ENCODE results near the gene HECW1.
"Not testable (repeated sequence)": the region's sequence is repeated elsewhere in the genome, so short reads cannot be mapped to it uniquely, and the experiment has no call there.

Gene HECW1

DNA sequence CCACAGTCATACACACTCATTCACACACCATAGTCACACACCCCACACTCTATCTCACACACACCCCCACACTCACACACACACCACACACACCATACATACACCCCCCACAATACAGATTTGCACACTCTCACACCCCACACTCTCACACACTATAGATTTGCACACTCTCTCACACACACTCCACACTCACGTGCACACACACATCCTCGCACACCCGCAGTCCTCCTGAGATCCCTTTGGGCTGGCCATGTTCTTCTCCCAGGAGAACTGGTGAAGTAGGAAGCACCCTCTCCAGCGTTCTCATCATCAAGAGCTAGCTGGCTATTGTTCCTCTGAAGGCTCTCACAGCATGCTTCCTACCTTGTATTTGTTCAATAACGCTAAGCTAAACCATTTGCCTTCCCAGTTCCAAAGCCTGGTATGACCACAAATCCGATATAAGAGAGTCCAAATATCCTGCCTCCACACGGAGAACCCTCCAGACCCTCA, 86.2 kb downstream of the HECW1 start:
- H3K4me1 ChIP-seq (ENCODE audit: control insufficient read depth in 1 of 2, insufficient read depth in 2 of 2, low read length in 2 of 2) = no peaks in the 10 kb centered on the region
- peaks cover 0 to 3% of the 10 kb centered on the region in 2 donors for H3K27me3 ChIP-seq (ENCODE audit: control insufficient read depth in 1 of 2, insufficient read depth in 2 of 2, low read length in 2 of 2)
- H3K36me3 ChIP-seq (ENCODE audit: control insufficient read depth in 1 of 2, insufficient read depth in 2 of 2, low read length in 2 of 2) = no peaks in the 10 kb centered on the region
- H3K4me3 ChIP-seq (ENCODE audit: low read depth in 1 of 2, low read length in 2 of 2) = no peak overlapping the region
- H3K9me3 ChIP-seq (ENCODE audit: control insufficient read depth in 1 of 2, low read length in 2 of 2) = no peaks in the 10 kb centered on the region
- no peak overlapping the region for H3K9ac ChIP-seq (ENCODE audit: low read depth in 1 of 2, low read length in 2 of 2)
- no peak overlapping the region for H3K27ac ChIP-seq (ENCODE audit: low read depth, low read length)

- H3K4me3 ChIP-seq (ENCODE audit: low read depth in 1 of 2, low read length in 2 of 2) = no peak overlapping the region
- H3K27me3 ChIP-seq (ENCODE audit: control insufficient read depth in 1 of 2, insufficient read depth in 2 of 2, low read length in 2 of 2) = peaks cover 0 to 3% of the 10 kb centered on the region in 2 donors
- no peak overlapping the region for H3K9ac ChIP-seq (ENCODE audit: low read depth in 1 of 2, low read length in 2 of 2)
- H3K36me3 ChIP-seq (ENCODE audit: control insufficient read depth in 1 of 2, insufficient read depth in 2 of 2, low read length in 2 of 2) = no peaks in the 10 kb centered on the region
- H3K4me1 ChIP-seq (ENCODE audit: control insufficient read depth in 1 of 2, insufficient read depth in 2 of 2, low read length in 2 of 2) = no peaks in the 10 kb centered on the region
- H3K9me3 ChIP-seq (ENCODE audit: control insufficient read depth in 1 of 2, low read length in 2 of 2) = no peaks in the 10 kb centered on the region
- no peak overlapping the region for H3K27ac ChIP-seq (ENCODE audit: low read depth, low read length)
Measured at GRCh38 chr7:43199371-43200160, 87.1 kb downstream of the HECW1 start.

- H3K4me3 ChIP-seq (ENCODE audit: low read depth in 1 of 2, low read length in 2 of 2) = no peak overlapping the region
- no peak overlapping the region for H3K27ac ChIP-seq (ENCODE audit: low read depth, low read length)
- H3K4me1 ChIP-seq (ENCODE audit: control insufficient read depth in 1 of 2, insufficient read depth in 2 of 2, low read length in 2 of 2) = no peaks in the 10 kb centered on the region
- peaks cover 0 to 3% of the 10 kb centered on the region in 2 donors for H3K27me3 ChIP-seq (ENCODE audit: control insufficient read depth in 1 of 2, insufficient read depth in 2 of 2, low read length in 2 of 2)
- H3K9ac ChIP-seq (ENCODE audit: low read depth in 1 of 2, low read length in 2 of 2) = no peak overlapping the region
- H3K9me3 ChIP-seq (ENCODE audit: control insufficient read depth in 1 of 2, low read length in 2 of 2) = no peaks in the 10 kb centered on the region
- no peaks in the 10 kb centered on the region for H3K36me3 ChIP-seq (ENCODE audit: control insufficient read depth in 1 of 2, insufficient read depth in 2 of 2, low read length in 2 of 2)
Measured at GRCh38 chr7:43201912-43202311, 89.5 kb downstream of the HECW1 start.

DNA sequence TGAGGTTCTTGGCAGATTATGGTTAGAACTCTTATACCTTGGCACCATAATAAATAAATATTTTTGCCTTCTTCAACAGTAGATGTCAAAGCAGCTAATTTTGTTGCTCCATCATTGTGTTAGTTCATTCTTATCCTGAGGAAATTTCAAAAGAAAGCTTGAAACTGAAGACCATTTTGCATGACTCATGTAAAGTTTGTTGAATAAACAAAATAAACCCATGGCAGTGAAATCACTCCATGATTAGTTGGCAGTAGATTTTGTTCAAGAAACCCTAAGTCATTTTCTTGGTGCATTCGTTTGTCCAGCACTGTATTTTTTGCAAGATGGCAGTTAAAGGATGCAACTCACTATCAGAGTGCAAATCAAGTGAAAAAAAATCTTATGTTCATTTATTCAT, 91.6 kb downstream of the HECW1 start:
- Histone ChIP-seq H3K27ac (ENCODE audit: low read depth, low read length) (no peak overlapping the region), H3K27me3 (ENCODE audit: control insufficient read depth in 1 of 2, insufficient read depth in 2 of 2, low read length in 2 of 2) (no peaks in the 10 kb centered on the region), H3K9ac (ENCODE audit: low read depth in 1 of 2, low read length in 2 of 2) (no peak overlapping the region), H3K9me3 (ENCODE audit: control insufficient read depth in 1 of 2, low read length in 2 of 2) (no peaks in the 10 kb centered on the region), H3K4me1 (ENCODE audit: control insufficient read depth in 1 of 2, insufficient read depth in 2 of 2, low read length in 2 of 2) (no peaks in the 10 kb centered on the region), H3K4me3 (ENCODE audit: low read depth in 1 of 2, low read length in 2 of 2) (no peak overlapping the region), H3K36me3 (ENCODE audit: control insufficient read depth in 1 of 2, insufficient read depth in 2 of 2, low read length in 2 of 2) (no peaks in the 10 kb centered on the region)

- Histone ChIP-seq H3K9ac (ENCODE audit: low read depth in 1 of 2, low read length in 2 of 2) (no peak overlapping the region), H3K36me3 (ENCODE audit: control insufficient read depth in 1 of 2, insufficient read depth in 2 of 2, low read length in 2 of 2) (no peaks in the 10 kb centered on the region), H3K27ac (ENCODE audit: low read depth, low read length) (no peak overlapping the region), H3K27me3 (ENCODE audit: control insufficient read depth in 1 of 2, insufficient read depth in 2 of 2, low read length in 2 of 2) (no peaks in the 10 kb centered on the region), H3K4me3 (ENCODE audit: low read depth in 1 of 2, low read length in 2 of 2) (no peak overlapping the region), H3K4me1 (ENCODE audit: control insufficient read depth in 1 of 2, insufficient read depth in 2 of 2, low read length in 2 of 2) (no peaks in the 10 kb centered on the region), H3K9me3 (ENCODE audit: control insufficient read depth in 1 of 2, low read length in 2 of 2) (no peaks in the 10 kb centered on the region)
Measured at GRCh38 chr7:43205171-43205795, 92.8 kb downstream of the HECW1 start.

DNA sequence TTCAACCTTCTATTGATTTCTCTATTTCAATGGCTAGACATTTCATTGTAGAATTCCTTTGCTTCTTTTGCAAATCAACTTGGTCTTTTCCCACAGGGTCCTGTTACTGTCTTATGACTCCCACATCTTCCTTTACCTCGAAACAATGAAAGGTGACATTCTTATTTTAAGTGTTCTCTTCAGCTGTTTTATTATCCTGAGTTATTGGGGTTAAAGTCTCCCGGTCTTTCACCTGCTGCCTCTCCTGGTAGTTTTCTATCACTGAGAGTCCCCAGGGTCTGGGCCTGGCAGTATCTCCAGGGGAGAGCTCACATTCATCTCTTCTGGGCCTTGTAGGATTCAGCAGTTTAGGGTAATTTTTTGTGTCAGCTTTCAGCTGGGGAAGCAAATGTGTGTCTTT, 95.8 kb downstream of the HECW1 start:
- no peaks in the 10 kb centered on the region for H3K27me3 ChIP-seq (ENCODE audit: control insufficient read depth in 1 of 2, insufficient read depth in 2 of 2, low read length in 2 of 2)
- H3K9me3 ChIP-seq (ENCODE audit: control insufficient read depth in 1 of 2, low read length in 2 of 2) = no peaks in the 10 kb centered on the region
- no peak overlapping the region for H3K4me3 ChIP-seq (ENCODE audit: low read depth in 1 of 2, low read length in 2 of 2)
- no peak overlapping the region for H3K9ac ChIP-seq (ENCODE audit: low read depth in 1 of 2, low read length in 2 of 2)
- H3K4me1 ChIP-seq (ENCODE audit: control insufficient read depth in 1 of 2, insufficient read depth in 2 of 2, low read length in 2 of 2) = no peaks in the 10 kb centered on the region
- no peak overlapping the region for H3K27ac ChIP-seq (ENCODE audit: low read depth, low read length)
- no peaks in the 10 kb centered on the region for H3K36me3 ChIP-seq (ENCODE audit: control insufficient read depth in 1 of 2, insufficient read depth in 2 of 2, low read length in 2 of 2)

- H3K4me1 ChIP-seq (ENCODE audit: control insufficient read depth in 1 of 2, insufficient read depth in 2 of 2, low read length in 2 of 2); H3K9me3 ChIP-seq (ENCODE audit: control insufficient read depth in 1 of 2, low read length in 2 of 2); H3K4me3 ChIP-seq (ENCODE audit: low read depth in 1 of 2, low read length in 2 of 2); H3K27me3 ChIP-seq (ENCODE audit: control insufficient read depth in 1 of 2, insufficient read depth in 2 of 2, low read length in 2 of 2); H3K27ac ChIP-seq (ENCODE audit: low read depth, low read length); H3K36me3 ChIP-seq (ENCODE audit: control insufficient read depth in 1 of 2, insufficient read depth in 2 of 2, low read length in 2 of 2); H3K9ac ChIP-seq (ENCODE audit: low read depth in 1 of 2, low read length in 2 of 2): not testable (repeated sequence)
Measured at GRCh38 chr7:43210539-43210938, 98.1 kb downstream of the HECW1 start.

DNA sequence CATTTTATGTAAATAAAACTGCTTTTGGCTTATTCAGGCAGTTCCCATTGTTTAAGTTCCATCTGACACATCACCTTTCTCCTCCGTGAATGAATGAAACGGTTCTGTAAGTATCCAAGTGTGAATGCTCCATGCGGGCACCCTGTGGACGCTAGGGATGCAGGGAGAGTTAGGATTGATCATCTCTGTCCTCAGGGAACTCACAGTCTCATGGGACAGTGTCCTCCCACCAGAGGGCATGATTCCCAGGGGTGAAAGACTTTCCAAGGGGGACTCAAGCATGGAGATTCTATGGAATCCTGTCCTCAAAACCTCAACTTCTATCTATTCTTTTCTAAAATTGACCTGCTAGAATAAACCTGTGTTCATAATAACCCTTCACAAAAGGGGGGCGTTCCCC, 98.8 kb downstream of the HECW1 start:
- Histone ChIP-seq H3K27ac (ENCODE audit: low read depth, low read length) (no peak overlapping the region), H3K9ac (ENCODE audit: low read depth in 1 of 2, low read length in 2 of 2) (no peak overlapping the region), H3K9me3 (ENCODE audit: control insufficient read depth in 1 of 2, low read length in 2 of 2) (no peaks in the 10 kb centered on the region), H3K4me1 (ENCODE audit: control insufficient read depth in 1 of 2, insufficient read depth in 2 of 2, low read length in 2 of 2) (no peaks in the 10 kb centered on the region), H3K36me3 (ENCODE audit: control insufficient read depth in 1 of 2, insufficient read depth in 2 of 2, low read length in 2 of 2) (no peaks in the 10 kb centered on the region), H3K27me3 (ENCODE audit: control insufficient read depth in 1 of 2, insufficient read depth in 2 of 2, low read length in 2 of 2) (no peaks in the 10 kb centered on the region), H3K4me3 (ENCODE audit: low read depth in 1 of 2, low read length in 2 of 2) (no peak overlapping the region)

DNA sequence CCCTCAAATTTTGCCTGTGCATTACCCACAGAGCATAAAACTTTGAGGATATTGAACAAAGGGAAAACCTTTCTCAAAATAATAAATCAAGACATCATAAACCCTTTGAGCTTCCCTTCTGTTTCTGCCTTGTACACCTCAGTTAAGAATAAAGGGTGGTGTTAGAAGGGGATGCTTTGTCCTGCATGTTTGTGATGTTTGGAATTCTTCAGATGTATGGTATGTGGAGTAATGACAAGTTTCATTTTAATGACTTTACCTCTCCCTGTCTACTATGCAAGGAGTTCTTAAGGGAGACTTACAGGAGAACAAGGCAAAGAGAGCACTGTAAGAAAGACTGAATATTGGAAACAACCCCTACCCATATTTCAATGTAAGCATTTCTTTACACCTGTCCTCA, 99.2 kb downstream of the HECW1 start:
- no peak overlapping the region for H3K27ac ChIP-seq (ENCODE audit: low read depth, low read length)
- H3K27me3 ChIP-seq (ENCODE audit: control insufficient read depth in 1 of 2, insufficient read depth in 2 of 2, low read length in 2 of 2) = no peaks in the 10 kb centered on the region
- H3K4me3 ChIP-seq (ENCODE audit: low read depth in 1 of 2, low read length in 2 of 2) = no peak overlapping the region
- H3K9me3 ChIP-seq (ENCODE audit: control insufficient read depth in 1 of 2, low read length in 2 of 2) = no peaks in the 10 kb centered on the region
- no peaks in the 10 kb centered on the region for H3K36me3 ChIP-seq (ENCODE audit: control insufficient read depth in 1 of 2, insufficient read depth in 2 of 2, low read length in 2 of 2)
- H3K9ac ChIP-seq (ENCODE audit: low read depth in 1 of 2, low read length in 2 of 2) = no peak overlapping the region
- no peaks in the 10 kb centered on the region for H3K4me1 ChIP-seq (ENCODE audit: control insufficient read depth in 1 of 2, insufficient read depth in 2 of 2, low read length in 2 of 2)

- H3K27me3 ChIP-seq (ENCODE audit: control insufficient read depth in 1 of 2, insufficient read depth in 2 of 2, low read length in 2 of 2) = no peaks in the 10 kb centered on the region
- H3K4me3 ChIP-seq (ENCODE audit: low read depth in 1 of 2, low read length in 2 of 2) = no peak overlapping the region
- H3K9ac ChIP-seq (ENCODE audit: low read depth in 1 of 2, low read length in 2 of 2) = no peak overlapping the region
- no peaks in the 10 kb centered on the region for H3K36me3 ChIP-seq (ENCODE audit: control insufficient read depth in 1 of 2, insufficient read depth in 2 of 2, low read length in 2 of 2)
- H3K27ac ChIP-seq (ENCODE audit: low read depth, low read length) = no peak overlapping the region
- no peaks in the 10 kb centered on the region for H3K4me1 ChIP-seq (ENCODE audit: control insufficient read depth in 1 of 2, insufficient read depth in 2 of 2, low read length in 2 of 2)
- H3K9me3 ChIP-seq (ENCODE audit: control insufficient read depth in 1 of 2, low read length in 2 of 2) = no peaks in the 10 kb centered on the region
Measured at GRCh38 chr7:43212921-43213320, 100.5 kb downstream of the HECW1 start.

Measured in duodenal mucosa (tissue), 2 donors.